Rectal smooth muscle tissue (tissue), 1 donor: ENCODE results near the gene R3HDM2.

Source experiments
- H3K27ac ChIP-seq: one replicate; pipeline ENCODE4 v1.7.0; 2013; ENCODE audit warnings: low read depth, low read length, inconsistent platforms
- H3K27me3 ChIP-seq: one replicate; pipeline ENCODE4 v1.7.0; 2013; ENCODE audit warnings: low read length; ENCODE audit not compliant: control insufficient read depth, insufficient read depth
- H3K36me3 ChIP-seq: one replicate; pipeline ENCODE4 v1.7.0; 2013; ENCODE audit warnings: low read length; ENCODE audit not compliant: control insufficient read depth, insufficient read depth
- H3K4me1 ChIP-seq: one replicate; pipeline ENCODE4 v1.7.0; 2013; ENCODE audit warnings: low read length; ENCODE audit not compliant: control insufficient read depth, insufficient read depth
- H3K4me3 ChIP-seq: one replicate; pipeline ENCODE4 v1.7.0; 2013; ENCODE audit warnings: low read length
- H3K9ac ChIP-seq: one replicate; pipeline ENCODE4 v1.7.0; 2013; ENCODE audit warnings: low read length

Gene R3HDM2

GRCh38 chr12:57455374-57456144 is 24.7 kb upstream of the R3HDM2 start:
- H3K27me3 ChIP-seq, result peaks cover under 1% of the 10 kb centered on the region
- no peak overlapping the region for H3K9ac ChIP-seq
- peaks cover 4% of the 10 kb centered on the region for H3K4me1 ChIP-seq
- H3K27ac ChIP-seq, result no peak overlapping the region
- H3K4me3 ChIP-seq, result no peak overlapping the region
- H3K36me3 ChIP-seq, result no peaks in the 10 kb centered on the region

GRCh38 chr12:57454566-57455373 is 23.9 kb upstream of the R3HDM2 start, which contains the start of gene INHBE:
TSS of gene INHBE (plus strand) at chr12:57455307. CDS start at chr12:57455537, 230 bp downstream.
- peaks cover 4% of the 10 kb centered on the region for H3K4me1 ChIP-seq
- no peak within 1 kb of the TSS for H3K27ac ChIP-seq
- H3K27me3 ChIP-seq, result no peaks in the 10 kb centered on the region
- H3K36me3 ChIP-seq, result no peaks in the 10 kb centered on the region
- no peak within 1 kb of the TSS for H3K9ac ChIP-seq
- no peak within 1 kb of the TSS for H3K4me3 ChIP-seq

- Histone ChIP-seq H3K9ac (no peak overlapping the region), H3K4me1 (peaks cover 4% of the 10 kb centered on the region), H3K27ac (no peak overlapping the region)
These were observed 23.3 kb upstream of the R3HDM2 start for GRCh38 chr12:57454213-57454565.

GRCh38 chr12:57452937-57453509 is 22.2 kb upstream of the R3HDM2 start:
- H3K27ac ChIP-seq, result no peak overlapping the region
- H3K9ac ChIP-seq, result no peak overlapping the region
- no peak overlapping the region for H3K4me3 ChIP-seq
- no peaks in the 10 kb centered on the region for H3K36me3 ChIP-seq
- H3K4me1 ChIP-seq, result no peaks in the 10 kb centered on the region
- no peaks in the 10 kb centered on the region for H3K27me3 ChIP-seq

More at GRCh38 chr12:57454213-57454565, 23.3 kb upstream of the R3HDM2 start:
- Histone ChIP-seq H3K36me3 (no peaks in the 10 kb centered on the region), H3K4me3 (no peak overlapping the region), H3K27me3 (no peaks in the 10 kb centered on the region)

GRCh38 chr12:57452181-57452936 is 21.5 kb upstream of the R3HDM2 start:
- Histone ChIP-seq H3K4me1 (no peaks in the 10 kb centered on the region), H3K9ac (no peak overlapping the region), H3K27ac (peak overlapping the region; percentile 44), H3K27me3 (no peaks in the 10 kb centered on the region), H3K4me3 (no peak overlapping the region), H3K36me3 (no peaks in the 10 kb centered on the region)

GRCh38 chr12:57451233-57451778 is 20.5 kb upstream of the R3HDM2 start:
- no peaks in the 10 kb centered on the region for H3K36me3 ChIP-seq
- no peak overlapping the region for H3K27ac ChIP-seq
- no peaks in the 10 kb centered on the region for H3K4me1 ChIP-seq
- no peaks in the 10 kb centered on the region for H3K27me3 ChIP-seq
- H3K9ac ChIP-seq, result no peak overlapping the region
- no peak overlapping the region for H3K4me3 ChIP-seq

GRCh38 chr12:57450057-57450456 is 19.2 kb upstream of the R3HDM2 start:
- Histone ChIP-seq H3K27me3 (no peaks in the 10 kb centered on the region), H3K9ac (no peak overlapping the region), H3K36me3 (no peaks in the 10 kb centered on the region), H3K4me1 (no peaks in the 10 kb centered on the region), H3K4me3 (no peak overlapping the region), H3K27ac (no peak overlapping the region)

GRCh38 chr12:57449375-57449774 is 18.5 kb upstream of the R3HDM2 start:
- Histone ChIP-seq H3K4me3 (no peak overlapping the region), H3K9ac (no peak overlapping the region), H3K36me3 (no peaks in the 10 kb centered on the region), H3K4me1 (no peaks in the 10 kb centered on the region), H3K27ac (no peak overlapping the region), H3K27me3 (no peaks in the 10 kb centered on the region)

- Histone ChIP-seq H3K4me1 (no peaks in the 10 kb centered on the region), H3K27me3 (no peaks in the 10 kb centered on the region), H3K27ac (no peak overlapping the region), H3K36me3 (no peaks in the 10 kb centered on the region), H3K4me3 (no peak overlapping the region), H3K9ac (no peak overlapping the region)
These were observed 17.8 kb upstream of the R3HDM2 start for GRCh38 chr12:57448669-57449068.

- Histone ChIP-seq H3K4me3 (no peak overlapping the region), H3K27me3 (no peaks in the 10 kb centered on the region), H3K36me3 (no peaks in the 10 kb centered on the region), H3K4me1 (no peaks in the 10 kb centered on the region), H3K9ac (no peak overlapping the region), H3K27ac (no peak overlapping the region)
These were observed 15.6 kb upstream of the R3HDM2 start for GRCh38 chr12:57446292-57446960.

GRCh38 chr12:57444744-57445143 is 13.9 kb upstream of the R3HDM2 start:
- no peaks in the 10 kb centered on the region for H3K4me1 ChIP-seq
- H3K27ac ChIP-seq, result no peak overlapping the region
- no peaks in the 10 kb centered on the region for H3K36me3 ChIP-seq

More at GRCh38 chr12:57444744-57445143, 13.9 kb upstream of the R3HDM2 start:
- Histone ChIP-seq H3K27me3 (no peaks in the 10 kb centered on the region), H3K9ac (no peak overlapping the region), H3K4me3 (no peak overlapping the region)
